ENCODE data around the gene FIBCD1. TPM values are rescaled to one million over a fixed set of nuclear protein-coding genes. Genes with fewer than 3 reads are reported as not detected.

Gene FIBCD1
- total and polyA plus RNA-seq, 2 of the 8 experiments (the other 6 are each of a cell fraction or from before 2014, with no cell fraction given) = 6.1 to 8.8 TPM

DNA sequence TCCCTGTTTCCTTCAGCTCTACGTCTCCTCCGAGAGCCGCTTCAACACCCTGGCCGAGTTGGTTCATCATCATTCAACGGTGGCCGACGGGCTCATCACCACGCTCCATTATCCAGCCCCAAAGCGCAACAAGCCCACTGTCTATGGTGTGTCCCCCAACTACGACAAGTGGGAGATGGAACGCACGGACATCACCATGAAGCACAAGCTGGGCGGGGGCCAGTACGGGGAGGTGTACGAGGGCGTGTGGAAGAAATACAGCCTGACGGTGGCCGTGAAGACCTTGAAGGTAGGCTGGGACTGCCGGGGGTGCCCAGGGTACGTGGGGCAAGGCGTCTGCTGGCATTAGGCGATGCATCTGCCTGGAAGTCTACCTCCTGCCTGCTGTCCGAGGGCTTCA lies 76.3 kb downstream of the FIBCD1 start (continued):
- TF ChIP-seq YY1 (IDR thresholded peaks at IDR 0.05; ENCODE audit: low read depth, low read length) (no peak), CREB1 (IDR thresholded peaks at IDR 0.05) (no peak), EGR1 (IDR thresholded peaks at IDR 0.05; ENCODE audit: borderline replicate concordance, low read depth, low read length) (no peak), TAF1 (IDR thresholded peaks at IDR 0.05; ENCODE audit: low read depth, low read length) (no peak), CEBPB (IDR thresholded peaks at IDR 0.05; ENCODE audit: low read depth, low read length) (no peak), SIX5 (IDR thresholded peaks at IDR 0.05; ENCODE audit: low read depth, low read length) (no peak), NANOG (IDR thresholded peaks at IDR 0.05; ENCODE audit: insufficient read depth, low read depth, low read length, poor library complexity, severe bottlenecking) (no peak)
